DND-41 (cell line): ENCODE measurements around the gene FOS.
A peak's percentile ranks its signal among the peaks of the same experiment; 100 is the strongest.

Experiments
- ATAC-seq: fragments of 200-7000 bp; cut with Tn5 transposase; 3 replicates; pipeline ENCODE4 v1.9.1; 2021; ENCODE audit warnings: low read depth; ENCODE audit not compliant: insufficient read depth
- DNase-seq: peaks from one replicate; pipeline ENCODE4 v3.0.0-alpha.2; 2020
- H2AFZ ChIP-seq: 2 replicates; pipeline ENCODE4 v1.6.0; 2012; ENCODE audit warnings: low read depth, low read length
- H3K27ac ChIP-seq: 2 replicates; pipeline ENCODE4 v1.5.1; 2012; ENCODE audit warnings: low read length, inconsistent platforms
- H3K27me3 ChIP-seq: fragments of 200-600 bp; sonication (generic); 2 replicates; pipeline ENCODE4 v1.6.0; 2012; ENCODE audit warnings: low read length, mild to moderate bottlenecking, inconsistent platforms; ENCODE audit not compliant: insufficient read depth, poor library complexity
- H3K36me3 ChIP-seq: 2 replicates; pipeline ENCODE4 v1.5.1; 2012; ENCODE audit warnings: low read length, inconsistent platforms; ENCODE audit not compliant: insufficient read depth
- H3K4me1 ChIP-seq: 2 replicates; pipeline ENCODE4 v1.5.1; 2012; ENCODE audit warnings: mild to moderate bottlenecking, low read length; ENCODE audit not compliant: insufficient read depth
- H3K4me2 ChIP-seq: 2 replicates; pipeline ENCODE4 v1.6.0; 2012; ENCODE audit warnings: mild to moderate bottlenecking, moderate library complexity, low read length, inconsistent platforms; ENCODE audit not compliant: insufficient read depth
- H3K4me3 ChIP-seq, 2 experiments: fragments of 200-600 bp in 1 of 2; shearing (Covaris generic) in 1 of 2; 2 replicates each; pipeline ENCODE4 v1.5.1; 2012 to 2016; ENCODE audit warnings: inconsistent platforms in 2 of 2, low read length in 2 of 2, mild to moderate bottlenecking in 2 of 2, low read depth in 1 of 2, moderate library complexity in 1 of 2
- H3K79me2 ChIP-seq: 2 replicates; pipeline ENCODE4 v1.6.0; 2012; ENCODE audit warnings: low read length, inconsistent platforms; ENCODE audit not compliant: insufficient read depth
- H3K9ac ChIP-seq: 2 replicates; pipeline ENCODE4 v1.6.0; 2012; ENCODE audit warnings: low read depth, mild to moderate bottlenecking, inconsistent platforms, low read length, moderate library complexity
- H3K9me3 ChIP-seq: 2 replicates; pipeline ENCODE4 v1.5.1; 2012; ENCODE audit warnings: low read length, moderate library complexity, mild to moderate bottlenecking, inconsistent platforms; ENCODE audit not compliant: insufficient read depth, severe bottlenecking
- H4K20me1 ChIP-seq: 2 replicates; pipeline ENCODE4 v1.6.0; 2012; ENCODE audit warnings: low read length; ENCODE audit not compliant: insufficient read depth
- CTCF ChIP-seq: IDR thresholded peaks from 2 replicates; pipeline ENCODE4 v1.5.1; 2012; ENCODE audit warnings: borderline replicate concordance, low read length, moderate library complexity, mild to moderate bottlenecking; ENCODE audit not compliant: poor library complexity, severe bottlenecking; ENCODE audit errors: extremely low read depth
- EZH2 ChIP-seq: IDR thresholded peaks from 3 replicates; pipeline ENCODE4 v1.6.1; 2012; ENCODE audit warnings: borderline replicate concordance, low read depth, mild to moderate bottlenecking, moderate library complexity, low read length, inconsistent platforms; ENCODE audit not compliant: severe bottlenecking

FOS gene

GRCh38 chr14:75278422-75279152 lies at the start of gene FOS:
TSS of gene FOS (plus strand) at chr14:75278828. CDS start at chr14:75278983, 155 bp downstream.
- no peaks in the 10 kb centered on the region for H3K9me3 ChIP-seq
- peak; percentile 91 for DNase-seq
- peaks cover 30% of the 10 kb centered on the region for H3K4me1 ChIP-seq
- H3K4me3 ChIP-seq = peak within 1 kb of the TSS; percentile 38 to 70
- peak within 1 kb of the TSS; percentile 80 for H2AFZ ChIP-seq
- H3K36me3 ChIP-seq = no peaks in the 10 kb centered on the region
- TF ChIP-seq CTCF (no peak), EZH2 (peak; percentile 89)
- peak within 1 kb of the TSS; percentile 67 for H3K9ac ChIP-seq
- peak within 1 kb of the TSS; percentile 71 for H3K27ac ChIP-seq
- peaks cover 54% of the 10 kb centered on the region for H3K27me3 ChIP-seq
- H3K4me2 ChIP-seq = peak within 1 kb of the TSS; percentile 98
- H4K20me1 ChIP-seq = peaks cover 34% of the 10 kb centered on the region
- ATAC-seq = peak; percentile 91
- no peaks in the 10 kb centered on the region for H3K79me2 ChIP-seq

- H3K79me2 ChIP-seq = no peaks in the 10 kb centered on the region
- DNase-seq = no peak
- no peaks in the 10 kb centered on the region for H3K27me3 ChIP-seq
- peaks cover 16% of the 10 kb centered on the region for H3K4me1 ChIP-seq
- H2AFZ ChIP-seq = no peak overlapping the region; the same call in 1 of the 2 replicates
- no peak for TF ChIP-seq EZH2
- TF ChIP-seq CTCF = no peak
- no peaks in the 10 kb centered on the region for H3K36me3 ChIP-seq
- H3K4me2 ChIP-seq = no peak overlapping the region
- H3K4me3 ChIP-seq = no peak overlapping the region
- 0 out of 3 replicates have a peak, but pooled peaks have one; percentile 1 for ATAC-seq
- no peaks in the 10 kb centered on the region for H4K20me1 ChIP-seq
- no peaks in the 10 kb centered on the region for H3K9me3 ChIP-seq
- no peak overlapping the region for H3K9ac ChIP-seq
- H3K27ac ChIP-seq = no peak overlapping the region
These were observed 48.9 kb upstream of the FOS start for GRCh38 chr14:75229661-75230139.

GRCh38 chr14:75230140-75230792 lies 48.4 kb upstream of the FOS start:
- Histone ChIP-seq H4K20me1 (no peaks in the 10 kb centered on the region), H3K4me1 (peaks cover 16% of the 10 kb centered on the region), H3K4me3 (no peak overlapping the region), H3K27ac (no peak overlapping the region; the same call in 1 of the 2 replicates), H3K9me3 (no peaks in the 10 kb centered on the region), H3K4me2 (no peak overlapping the region), H3K9ac (no peak overlapping the region), H3K36me3 (no peaks in the 10 kb centered on the region), H3K27me3 (no peaks in the 10 kb centered on the region), H3K79me2 (no peaks in the 10 kb centered on the region), H2AFZ (peak overlapping the region; percentile 32)
- ATAC-seq (peak; percentile 93), DNase-seq (peak; percentile 72)
- TF ChIP-seq EZH2 (no peak), CTCF (no peak)
